GM12878 (cell line): Measurements from ENCODE around the gene DPP6. TPM values are rescaled to one million over a fixed set of nuclear protein-coding genes. Genes with fewer than 3 reads are reported as not detected.

Experiments
- ATAC-seq: fragments of 200-7000 bp; cut with Tn5 transposase; 3 replicates; pipeline ENCODE4 v1.9.1; 2020; ENCODE audit warnings: mild to moderate bottlenecking, moderate library complexity
- BruUV-seq: library from RNA; stranded (reverse); fragments of 400-500 nt; replicated peaks from 2 replicates; lab custom pipeline; 2021; lab: Mats Ljungman, UMichigan
- CTCF ChIA-PET: fragments of 300-600 bp; sonication (Branson Sonifier 250); formaldehyde crosslinking; extraction: SDS; loops from one replicate; lab custom pipeline; 2021; ENCODE audit warnings: inconsistent platforms; lab: Yijun Ruan, JAX
- POLR2A ChIA-PET: fragments of 350-600 bp; formaldehyde crosslinking; extraction: SDS; loops from one replicate; lab custom pipeline; 2021; ENCODE audit warnings: inconsistent platforms; lab: Charles Lee
- RAD21 ChIA-PET: fragments of 300-600 bp; sonication (Branson Sonifier 250); formaldehyde crosslinking; loops from one replicate; lab custom pipeline; 2023; ENCODE audit warnings: antibody characterized with exemption; ENCODE audit not compliant: unreplicated experiment; lab: Charles Lee
- SMC1A ChIA-PET: fragments of 300-600 bp; sonication (Branson Sonifier 250); formaldehyde crosslinking; loops from one replicate; lab custom pipeline; 2023; ENCODE audit not compliant: unreplicated experiment, uncharacterized antibody; lab: Charles Lee
- DNase-seq: peaks from one replicate; pipeline ENCODE4 v3.0.0-alpha.2; 2011; ENCODE audit warnings: low read depth, low spot score
- FAIRE-seq: peaks from 3 replicates; lab custom pipeline; 2011; peaks lifted over from hg19 to GRCh38; lab: Jason Lieb, UNC
- H2AFZ ChIP-seq: 2 replicates; pipeline ENCODE4 v1.6.0; 2011; ENCODE audit warnings: low read depth, low read length, control low read depth; ENCODE audit not compliant: control insufficient read depth
- H3K27ac ChIP-seq: 2 replicates; pipeline ENCODE4 v1.5.1; 2011; ENCODE audit warnings: control low read depth; ENCODE audit not compliant: control insufficient read depth, insufficient read depth
- H3K27me3 ChIP-seq, 2 experiments: replicated peaks in 1 of 2; 2 replicates each; pipeline versions ENCODE4 v1.6.0 to v1.6.1; 2011; ENCODE audit warnings: low read length in 1 of 2; ENCODE audit not compliant: control insufficient read depth in 2 of 2, insufficient read depth in 2 of 2
- H3K36me3 ChIP-seq, 2 experiments: 2 replicates each; pipeline ENCODE4 v1.5.1; 2011; ENCODE audit warnings: low read length in 1 of 2; ENCODE audit not compliant: control insufficient read depth in 2 of 2, insufficient read depth in 2 of 2
- H3K4me1 ChIP-seq: 2 replicates; pipeline ENCODE4 v1.6.1; 2011; ENCODE audit warnings: mild to moderate bottlenecking, low read length, moderate library complexity, mixed read lengths; ENCODE audit not compliant: control insufficient read depth, insufficient read depth
- H3K4me2 ChIP-seq: 2 replicates; pipeline ENCODE4 v1.6.0; 2011; ENCODE audit warnings: control low read depth; ENCODE audit not compliant: control insufficient read depth, insufficient read depth
- H3K4me3 ChIP-seq: fragments of 200-600 bp; sonication (generic); 2 replicates; pipeline ENCODE4 v1.5.1; 2016
- H3K79me2 ChIP-seq: 2 replicates; pipeline ENCODE4 v1.6.0; 2011; ENCODE audit warnings: low read length; ENCODE audit not compliant: control insufficient read depth, insufficient read depth
- H3K9ac ChIP-seq: 2 replicates; pipeline ENCODE4 v1.8.0; 2011; ENCODE audit warnings: low read length, control low read depth, mixed read lengths; ENCODE audit not compliant: control insufficient read depth, insufficient read depth
- H3K9me3 ChIP-seq: replicated peaks from 3 replicates; pipeline ENCODE4 v1.5.1; 2011; ENCODE audit warnings: mild to moderate bottlenecking, low read length; ENCODE audit not compliant: control insufficient read depth, insufficient read depth
- H4K20me1 ChIP-seq: 2 replicates; pipeline ENCODE4 v1.6.0; 2011; ENCODE audit not compliant: control insufficient read depth, insufficient read depth
- BHLHE40 ChIP-seq, 2 experiments: fragments of 450-650 bp in 1 of 2; IDR thresholded peaks; 2 replicates each; pipeline ENCODE4 v1.6.1; 2011 to 2017; ENCODE audit warnings: low read depth in 2 of 2, borderline replicate concordance in 1 of 2, improper control_type of control experiment in 1 of 2, low read length in 1 of 2, mild to moderate bottlenecking in 1 of 2
- CHD1 ChIP-seq: IDR thresholded peaks from 2 replicates; pipeline ENCODE4 v1.6.1; 2012; ENCODE audit warnings: low read depth, low read length, improper control_type of control experiment
- CREB1 ChIP-seq: IDR thresholded peaks from 2 replicates; pipeline ENCODE4 v1.6.1; 2012; ENCODE audit warnings: low read depth, mild to moderate bottlenecking, inconsistent platforms
- FOXM1 ChIP-seq: IDR thresholded peaks from 2 replicates; pipeline ENCODE4 v1.6.1; 2012; ENCODE audit warnings: low read depth, mild to moderate bottlenecking, inconsistent platforms, low read length, moderate library complexity
- HCFC1 ChIP-seq: fragments of 150-350 bp; IDR thresholded peaks from 2 replicates; pipeline ENCODE4 v1.6.1; 2014; ENCODE audit warnings: low read length
- HDAC2 ChIP-seq: fragments of 200-600 bp; sonication (generic); IDR thresholded peaks from 2 replicates; pipeline ENCODE4 v1.6.1; 2017
- IRF4 ChIP-seq: IDR thresholded peaks from 2 replicates; pipeline ENCODE4 v1.6.1; 2011; ENCODE audit warnings: low read depth, low read length
- JUNB ChIP-seq: IDR thresholded peaks from 2 replicates; pipeline ENCODE4 v1.6.1; 2016; ENCODE audit warnings: antibody characterized with exemption, mild to moderate bottlenecking
- MEF2A ChIP-seq: IDR thresholded peaks from 2 replicates; pipeline ENCODE4 v1.6.1; 2011; ENCODE audit warnings: low read depth, mild to moderate bottlenecking, low read length, moderate library complexity; ENCODE audit not compliant: insufficient read depth
- MEF2B ChIP-seq: fragments of 450-650 bp; IDR thresholded peaks from 2 replicates; pipeline ENCODE4 v1.6.1; 2018; ENCODE audit warnings: mild to moderate bottlenecking, moderate library complexity; ENCODE audit not compliant: partially characterized antibody, poor library complexity, severe bottlenecking
- MTA2 ChIP-seq: fragments of 450-650 bp; IDR thresholded peaks from 2 replicates; pipeline ENCODE4 v1.6.1; 2016; ENCODE audit warnings: low read depth, mild to moderate bottlenecking, moderate library complexity
- MTA3 ChIP-seq: IDR thresholded peaks from 2 replicates; pipeline ENCODE4 v1.6.1; 2012; ENCODE audit warnings: low read length, inconsistent platforms, borderline replicate concordance
- MYC ChIP-seq: IDR thresholded peaks from 2 replicates; pipeline ENCODE4 v1.6.1; 2011; ENCODE audit warnings: mild to moderate bottlenecking, low read length, moderate library complexity, inconsistent platforms; ENCODE audit not compliant: insufficient read depth, insufficient replicate concordance, insufficient read length, severe bottlenecking
- NBN ChIP-seq: fragments of 450-650 bp; IDR thresholded peaks from 2 replicates; pipeline ENCODE4 v1.6.1; 2016
- NFXL1 ChIP-seq: fragments of 450-650 bp; IDR thresholded peaks from 2 replicates; pipeline ENCODE4 v1.6.1; 2017; ENCODE audit warnings: antibody characterized with exemption, mild to moderate bottlenecking, borderline replicate concordance
- RBBP5 ChIP-seq: fragments of 200-600 bp; sonication (generic); conservative IDR thresholded peaks from 2 replicates; pipeline ENCODE4 v1.6.1; 2016
- RELA ChIP-seq: fragments of 450-650 bp; IDR thresholded peaks from 2 replicates; pipeline ENCODE4 v1.8.0; 2014; ENCODE audit warnings: borderline replicate concordance; ENCODE audit not compliant: partially characterized antibody
- SP1 ChIP-seq: IDR thresholded peaks from one replicate; pipeline ENCODE4 v1.6.1; 2011; ENCODE audit warnings: low read depth, low read length
- WGBS: methylation state at CpG from one replicate; pipeline ENCODE4 v1.1.6; 2016; ENCODE audit warnings: low lambda C conversion rate; ENCODE audit not compliant: insufficient replicate concordance, insufficient coverage; ENCODE audit errors: missing lambda C conversion rate; 5-methylcytosine and 5-hydroxymethylcytosine counted together
- in situ Hi-C: fragments of 300-500 bp; cut with MboI; formaldehyde crosslinking; loops from 9 replicates; pipeline ENCODE4 v1.14.3; 2018; ENCODE audit warnings: mixed read lengths
- intact Hi-C: fragments of 100-400 bp; cut with micrococcal nuclease; formaldehyde crosslinking; loops from one replicate; pipeline ENCODE4 v1.14.2; 2022; ENCODE audit not compliant: unreplicated experiment
- polyA plus RNA-seq, 11 experiments: library from polyadenylated mRNA; depleted of rRNA in 4 of 11; unstranded in 6 of 11; stranded (reverse) in 5 of 11; fragments of >200 nt; fragmentation: Nextera tagmentation in 4 of 11; fragmentation: Illumina TruSeq in 1 of 11; extraction: Ambion mirVana in 4 of 11; extraction: Trizol in 1 of 11; gene quantifications; 1 replicate in 1 of 11; 2 replicates in 10 of 11; pipeline versions ENCODE4 v1.2.1 to v1.2.3, GENCODE V29; 2011 to 2016; ENCODE audit warnings: inconsistent platforms in 2 of 11, missing spikeins in 2 of 11, low read depth in 1 of 11
- total RNA-seq, 4 experiments: library from RNA; depleted of rRNA in 3 of 4; stranded (reverse); fragments of >200 nt in 3 of 4; fragmentation: Illumina TruSeq in 1 of 4; extraction: Trizol in 1 of 4; gene quantifications; 2 replicates each; pipeline versions ENCODE4 v1.2.1 to v1.2.3, GENCODE V29; 2013 to 2021
- TF ChIP-seq, protein P1 (sequence below): fragments of 450-650 bp; IDR thresholded peaks from 2 replicates; pipeline ENCODE4 v1.6.1; 2017; ENCODE audit warnings: borderline replicate concordance

Gene DPP6
- total and polyA plus RNA-seq, 10 of the 15 experiments (the other 5 are each of a cell fraction or from before 2014, with no cell fraction given): not detected

DNA sequence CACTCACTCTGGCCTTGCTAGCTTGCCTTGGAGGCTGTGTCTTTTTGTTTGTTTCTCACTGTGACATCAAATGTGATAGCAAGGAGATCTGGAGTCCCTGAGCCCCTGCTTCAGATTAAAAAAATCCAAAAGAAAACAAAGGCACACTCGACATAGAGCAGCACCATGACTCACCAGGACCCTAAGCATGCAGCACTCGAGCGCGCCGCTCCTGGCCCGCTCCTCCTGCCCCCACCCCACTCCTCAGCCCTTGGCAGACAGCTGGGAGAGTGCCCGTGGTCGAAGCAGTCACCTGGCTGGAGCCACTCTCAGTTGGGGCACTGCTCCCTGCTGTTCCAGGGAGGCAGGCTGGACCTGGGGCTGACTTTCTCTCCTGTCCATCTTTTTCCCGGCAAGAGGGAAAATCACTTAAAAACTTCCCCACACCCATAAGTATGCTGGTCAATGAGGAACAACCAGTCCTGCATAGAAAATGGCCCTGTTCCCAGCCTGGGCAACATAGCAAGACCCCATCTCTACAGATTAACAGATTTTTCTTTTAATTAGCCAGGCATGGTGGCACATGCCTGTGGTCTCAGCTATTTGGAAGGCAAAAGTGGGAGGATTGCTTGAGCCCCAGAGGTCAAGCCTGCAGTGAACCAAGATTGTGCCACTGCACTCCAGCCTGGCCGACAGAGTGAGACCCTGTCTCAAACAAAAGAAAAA lies 822.4 kb downstream of the DPP6 start (continued):
- TF ChIP-seq RBBP5 (no peak), IRF4 (no peak), MTA2 (no peak)
- TF ChIP-seq, protein P1, sequence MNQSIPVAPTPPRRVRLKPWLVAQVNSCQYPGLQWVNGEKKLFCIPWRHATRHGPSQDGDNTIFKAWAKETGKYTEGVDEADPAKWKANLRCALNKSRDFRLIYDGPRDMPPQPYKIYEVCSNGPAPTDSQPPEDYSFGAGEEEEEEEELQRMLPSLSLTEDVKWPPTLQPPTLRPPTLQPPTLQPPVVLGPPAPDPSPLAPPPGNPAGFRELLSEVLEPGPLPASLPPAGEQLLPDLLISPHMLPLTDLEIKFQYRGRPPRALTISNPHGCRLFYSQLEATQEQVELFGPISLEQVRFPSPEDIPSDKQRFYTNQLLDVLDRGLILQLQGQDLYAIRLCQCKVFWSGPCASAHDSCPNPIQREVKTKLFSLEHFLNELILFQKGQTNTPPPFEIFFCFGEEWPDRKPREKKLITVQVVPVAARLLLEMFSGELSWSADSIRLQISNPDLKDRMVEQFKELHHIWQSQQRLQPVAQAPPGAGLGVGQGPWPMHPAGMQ: no peak

DNA sequence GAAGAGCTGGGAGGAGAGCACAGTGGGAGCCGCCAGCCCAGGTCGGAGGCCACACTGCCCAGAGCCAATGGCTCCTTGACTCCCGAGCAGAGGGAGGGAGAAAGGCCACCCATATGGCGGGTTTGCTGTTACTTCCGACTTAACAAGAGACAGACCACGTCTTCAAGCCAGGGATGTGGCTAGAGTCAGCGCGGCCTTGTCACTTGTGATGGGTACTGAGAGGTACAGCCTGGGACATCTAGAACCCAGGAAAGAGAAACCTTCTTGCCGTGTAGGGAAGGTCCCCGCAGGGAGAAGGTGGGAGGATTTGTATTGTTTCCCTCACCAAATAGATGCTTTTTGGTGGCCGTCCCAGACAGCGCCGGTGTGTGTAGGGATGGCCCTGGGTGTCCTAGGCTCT lies 823.1 kb downstream of the DPP6 start:
- RAD21 ChIA-PET: no interaction called here
- H2AFZ ChIP-seq: no peak overlapping the region
- intact Hi-C loops (no loop called here), in situ Hi-C loops (no loop called here)
- H3K36me3 ChIP-seq: no peaks in the 10 kb centered on the region
- BruUV-seq: no TSS peak
- FAIRE-seq (no peak), DNase-seq (no peak), ATAC-seq (no peak)
- H3K27me3 ChIP-seq: no peaks in the 10 kb centered on the region; a peak in 1 of 4 replicates
- no peak overlapping the region for H3K4me2 ChIP-seq
- 67% methylated on average over 13 of the region's 13 CpGs for WGBS
- POLR2A ChIA-PET: no interaction called here
- no peak overlapping the region for H3K27ac ChIP-seq
- no peaks in the 10 kb centered on the region for H4K20me1 ChIP-seq
- CTCF ChIA-PET: no interaction called here
- no peak overlapping the region for H3K4me3 ChIP-seq
- H3K79me2 ChIP-seq: no peaks in the 10 kb centered on the region
- SMC1A ChIA-PET: no interaction called here
- TF ChIP-seq SP1: no peak
- TF ChIP-seq JUNB: no peak
- TF ChIP-seq CREB1: no peak
- TF ChIP-seq MEF2B: no peak
- TF ChIP-seq MYC: no peak
- TF ChIP-seq MEF2A: no peak
- no peak for TF ChIP-seq BHLHE40 (IDR thresholded peaks at IDR 0.05; ENCODE audit: borderline replicate concordance in 1 of 2, low read depth in 2 of 2, low read length in 1 of 2)
- TF ChIP-seq CHD1: no peak
- no peak for TF ChIP-seq MTA3
- no peak for TF ChIP-seq FOXM1
- no peak for TF ChIP-seq HDAC2
- no peak for TF ChIP-seq RELA
- TF ChIP-seq HCFC1: no peak
- no peak for TF ChIP-seq NBN
- TF ChIP-seq NFXL1: no peak
- no peaks in the 10 kb centered on the region for H3K9me3 ChIP-seq
- H3K4me1 ChIP-seq: no peaks in the 10 kb centered on the region
- no peak overlapping the region for H3K9ac ChIP-seq
